GM18907 (cell line): ENCODE results near the gene AHCYL1.

ENCODE experiments used
- ATAC-seq: cut with Tn5 transposase; IDR thresholded peaks from one replicate; pipeline ENCODE4 v1.9.1; 2021; ENCODE audit warnings: mild to moderate bottlenecking, moderate library complexity; ENCODE audit not compliant: unreplicated experiment

Gene AHCYL1

DNA sequence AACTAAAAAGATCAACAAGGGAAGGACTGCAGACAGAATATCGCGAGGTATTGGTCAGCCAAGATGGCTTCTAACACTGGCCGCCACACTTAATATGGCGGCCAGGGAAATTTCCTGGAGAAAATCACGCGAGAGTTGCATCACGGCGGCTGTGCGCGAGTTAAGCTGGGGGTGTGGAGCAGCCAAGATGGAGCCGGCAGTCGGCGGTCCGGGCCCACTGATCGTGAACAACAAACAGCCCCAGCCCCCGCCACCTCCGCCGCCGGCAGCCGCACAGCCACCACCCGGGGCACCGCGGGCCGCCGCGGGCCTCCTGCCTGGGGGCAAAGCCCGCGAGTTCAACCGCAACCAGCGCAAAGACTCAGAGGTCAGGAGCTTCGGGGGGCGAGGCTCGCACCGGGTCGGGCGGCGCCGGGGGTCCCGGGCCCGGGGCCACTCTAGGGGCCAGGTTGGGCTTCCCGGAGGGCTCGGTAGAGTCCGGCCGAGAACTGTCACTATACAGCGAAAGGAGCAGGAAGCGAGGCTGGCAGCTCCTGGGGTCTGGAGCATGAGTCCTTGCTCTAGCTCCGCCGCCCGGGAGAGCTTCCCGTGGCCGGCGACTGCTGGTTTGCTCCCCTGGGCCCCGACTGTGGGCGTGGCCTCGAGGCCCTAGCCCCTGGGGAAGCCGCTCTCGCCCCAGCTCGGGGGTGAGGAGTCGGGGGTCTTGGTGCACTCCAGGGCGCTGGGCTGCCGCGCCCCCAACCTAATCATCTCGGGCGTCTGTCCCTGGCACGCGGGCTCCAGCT lies 50.1 kb downstream of the AHCYL1 start, which contains the start of gene STRIP1:
STRIP1 (plus strand) TSS at position 174 of the 785 bp plus-strand sequence; CDS start at position 188, 14 bp downstream.
- ATAC-seq, result peak; percentile 91

DNA sequence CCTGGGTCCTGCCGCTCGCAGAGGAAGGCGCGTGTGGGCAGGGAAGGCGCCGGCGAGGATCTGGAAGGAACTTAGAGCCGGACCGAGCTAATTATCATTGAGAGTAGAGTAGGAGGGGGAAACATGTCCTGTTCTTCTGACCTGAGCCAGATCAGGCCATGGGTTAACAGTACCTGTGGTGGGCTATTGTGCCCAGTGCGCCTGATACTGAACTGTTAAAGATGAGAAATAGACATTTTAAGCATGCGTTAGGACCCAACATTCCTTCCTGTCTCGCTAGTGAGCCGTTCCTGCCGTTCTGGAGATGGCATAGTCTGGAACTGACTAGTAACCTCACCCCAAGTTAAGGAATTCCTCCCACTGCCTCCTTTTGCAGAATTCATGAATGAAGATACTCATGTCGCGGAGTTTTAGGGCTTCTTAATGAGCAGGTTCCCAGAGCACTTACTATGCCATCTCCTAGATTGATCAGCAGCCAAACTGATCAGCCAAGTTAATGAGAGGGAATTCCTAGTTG lies 50.7 kb downstream of the AHCYL1 start:
- ATAC-seq, result peak; percentile 23

DNA sequence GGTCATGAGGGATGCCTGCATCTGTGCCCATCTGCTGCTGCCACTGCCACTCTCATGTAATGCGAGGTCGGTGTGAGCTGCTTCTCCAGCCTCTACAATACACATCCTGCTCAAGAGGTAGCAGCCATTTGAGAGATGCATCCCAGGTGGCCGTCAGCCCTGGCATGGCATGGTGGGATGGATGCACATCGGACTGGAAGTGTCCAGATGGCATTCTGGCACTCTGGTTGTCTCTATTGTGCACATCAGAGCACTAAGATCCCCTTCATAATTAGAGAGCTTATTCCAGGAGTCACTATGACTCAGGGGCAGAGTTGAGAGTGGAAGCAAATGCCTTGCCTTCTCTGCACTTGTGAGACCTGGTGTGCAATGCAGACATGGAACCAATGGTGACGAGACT lies 53.7 kb downstream of the AHCYL1 start:
- no peak for ATAC-seq

DNA sequence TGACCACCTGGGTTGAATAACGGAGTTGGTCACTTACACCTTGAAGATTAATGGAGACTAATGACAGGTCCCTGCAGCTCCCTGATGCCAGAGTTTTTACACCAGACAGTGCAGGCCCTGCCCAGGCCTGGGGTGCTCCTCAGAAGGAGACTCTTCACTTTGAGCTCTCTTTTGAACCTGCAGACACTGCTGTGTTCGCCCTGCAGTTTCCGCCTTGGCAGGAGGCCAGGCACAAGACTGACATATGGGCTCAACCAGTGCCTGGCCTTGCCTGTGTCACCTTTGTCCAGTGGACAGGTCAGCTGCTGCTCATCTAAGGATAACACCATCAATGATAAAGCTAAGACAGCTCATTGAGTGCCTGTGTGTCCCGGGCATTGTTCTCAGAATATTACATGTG lies 55.1 kb downstream of the AHCYL1 start:
- no peak for ATAC-seq

DNA sequence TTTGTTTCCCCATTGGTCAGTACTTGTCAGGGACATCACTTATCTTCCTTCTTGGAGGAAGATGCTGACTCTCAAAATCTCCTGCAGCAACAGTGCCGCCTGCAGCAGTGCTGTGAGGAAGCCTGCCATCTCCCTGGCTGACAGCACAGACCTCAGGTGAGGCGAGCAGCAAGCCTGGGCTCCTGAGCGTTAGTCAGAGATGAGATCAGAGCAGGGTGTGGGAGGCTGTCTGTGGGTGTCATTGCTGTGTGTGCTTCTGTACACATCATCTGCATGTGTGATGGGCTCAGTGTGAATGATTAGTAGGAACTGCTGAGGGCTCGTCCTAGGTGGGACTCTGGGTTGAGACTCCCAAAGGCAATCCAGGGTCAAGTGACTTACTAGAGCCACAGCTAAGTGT lies 56.0 kb downstream of the AHCYL1 start:
- no peak for ATAC-seq

DNA sequence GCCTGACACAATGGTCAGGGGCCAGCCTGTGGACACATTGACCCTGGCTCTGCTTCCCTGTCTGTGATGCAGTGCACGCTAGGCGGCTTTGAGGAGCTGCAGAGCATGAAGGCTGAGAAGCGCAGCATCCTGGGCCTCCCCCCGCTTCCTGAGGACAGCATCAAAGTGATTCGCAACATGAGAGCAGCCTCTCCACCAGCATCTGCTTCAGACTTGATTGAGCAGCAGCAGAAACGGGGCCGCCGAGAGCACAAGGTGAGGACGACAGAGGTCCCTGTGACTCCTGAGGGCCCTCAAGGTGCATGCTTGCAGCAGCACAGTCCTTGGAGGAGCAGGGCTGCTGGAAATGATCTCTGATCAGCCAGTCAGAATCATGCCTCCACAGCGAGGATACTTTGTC lies 58.5 kb downstream of the AHCYL1 start:
- ATAC-seq, result no peak

DNA sequence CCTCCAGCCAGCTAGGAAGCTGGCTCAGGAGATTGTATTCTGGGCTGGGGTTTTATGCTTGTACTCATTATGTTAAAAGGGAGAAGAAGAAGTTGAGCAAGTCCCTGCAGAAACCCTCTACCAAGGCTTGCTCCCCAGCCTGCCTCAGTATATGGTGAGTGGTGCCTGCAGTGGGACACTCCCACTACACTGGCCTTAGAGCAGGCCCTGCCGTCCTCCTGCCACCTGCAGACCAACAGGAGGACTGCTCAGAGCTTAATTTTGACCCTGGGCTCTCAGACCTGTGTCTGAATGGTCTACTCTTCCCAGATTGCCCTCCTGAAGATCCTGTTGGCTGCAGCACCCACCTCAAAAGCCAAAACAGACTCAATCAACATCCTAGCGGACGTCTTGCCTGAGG lies 62.9 kb downstream of the AHCYL1 start:
- no peak for ATAC-seq

DNA sequence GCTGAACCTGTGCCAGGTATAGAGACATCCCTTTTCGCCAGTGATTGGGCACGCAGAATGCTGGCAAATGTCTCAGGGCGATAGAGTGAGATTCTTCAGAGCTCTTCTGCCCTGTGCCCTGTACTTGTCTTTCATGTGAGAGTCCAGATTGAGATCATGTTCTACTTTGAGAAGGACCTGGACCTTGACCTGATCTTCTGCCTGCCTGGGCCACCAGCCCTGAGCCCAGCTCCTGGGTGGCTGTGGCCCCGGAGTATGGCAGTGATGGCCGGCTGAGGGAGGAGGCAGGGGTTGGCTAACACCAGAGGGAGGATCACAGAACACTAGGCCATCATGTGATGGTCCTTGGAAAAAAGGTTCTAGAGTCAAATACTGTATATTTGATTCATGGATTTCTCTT lies 63.7 kb downstream of the AHCYL1 start:
- ATAC-seq, result no peak

DNA sequence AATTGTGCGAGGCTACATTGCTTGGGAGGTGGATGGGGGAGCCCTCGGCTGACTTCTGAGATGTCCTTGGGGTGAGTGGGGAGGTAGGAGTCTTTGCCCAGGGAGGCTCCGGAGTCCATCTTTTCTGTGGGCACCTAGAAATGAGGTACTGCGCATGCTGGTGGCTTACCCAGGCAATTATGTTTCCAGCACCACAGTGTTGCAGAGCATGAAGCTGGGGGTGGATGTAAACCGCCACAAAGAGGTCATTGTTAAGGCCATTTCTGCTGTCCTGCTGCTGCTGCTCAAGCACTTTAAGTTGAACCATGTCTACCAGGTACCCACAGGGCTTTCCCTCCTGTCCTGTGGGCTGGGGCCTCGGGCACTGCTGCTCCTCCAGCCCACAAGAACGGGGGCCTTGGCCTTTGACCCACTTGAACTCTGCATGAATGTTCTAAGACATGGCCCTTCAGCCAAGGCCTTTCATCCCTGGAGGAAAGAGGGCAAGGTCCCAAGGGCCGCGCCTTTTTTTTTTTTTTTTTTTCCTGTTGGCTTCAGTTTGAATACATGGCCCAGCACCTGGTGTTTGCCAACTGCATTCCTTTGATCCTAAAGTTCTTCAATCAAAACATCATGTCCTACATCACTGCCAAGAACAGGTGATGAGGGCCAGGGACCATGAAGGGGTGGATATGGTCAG lies 64.5 kb downstream of the AHCYL1 start:
- ATAC-seq, result no peak

DNA sequence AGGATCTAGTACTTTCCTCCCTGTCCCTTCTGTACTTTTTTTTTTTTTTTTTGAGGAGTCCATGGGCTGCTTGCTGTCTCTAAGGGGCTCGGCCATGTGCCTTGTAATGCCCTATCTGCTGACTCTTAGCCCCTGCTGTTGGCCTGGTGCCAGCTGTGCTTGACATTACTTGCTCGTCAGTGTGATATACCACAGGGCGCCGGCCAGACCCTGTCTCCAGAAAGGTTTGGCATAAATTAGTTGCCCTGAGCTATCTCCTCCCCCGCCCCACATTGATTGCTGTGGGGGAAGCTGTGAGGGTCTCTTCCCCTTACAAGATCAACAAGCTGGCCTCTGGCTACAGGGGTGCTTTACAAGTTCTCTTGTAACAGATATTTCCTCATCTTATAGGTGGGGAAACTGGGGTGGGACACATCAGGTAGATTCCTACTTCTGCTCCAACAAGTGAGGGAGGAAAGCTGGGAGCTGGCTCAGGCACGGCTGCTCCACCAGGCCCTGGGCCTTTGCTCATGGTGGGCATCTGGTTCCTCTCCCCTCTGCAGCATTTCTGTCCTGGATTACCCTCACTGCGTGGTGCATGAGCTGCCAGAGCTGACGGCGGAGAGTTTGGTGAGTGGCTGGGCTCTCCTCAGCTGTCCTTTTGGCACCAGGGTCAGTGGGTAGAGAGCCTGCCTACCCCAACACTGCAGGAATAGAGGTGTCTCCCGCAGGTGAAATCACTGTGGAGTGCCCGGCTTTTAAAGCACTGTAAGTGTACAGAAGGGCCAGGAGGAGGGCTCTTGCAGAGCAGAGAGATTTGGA lies 65.4 kb downstream of the AHCYL1 start:
- ATAC-seq, result no peak

DNA sequence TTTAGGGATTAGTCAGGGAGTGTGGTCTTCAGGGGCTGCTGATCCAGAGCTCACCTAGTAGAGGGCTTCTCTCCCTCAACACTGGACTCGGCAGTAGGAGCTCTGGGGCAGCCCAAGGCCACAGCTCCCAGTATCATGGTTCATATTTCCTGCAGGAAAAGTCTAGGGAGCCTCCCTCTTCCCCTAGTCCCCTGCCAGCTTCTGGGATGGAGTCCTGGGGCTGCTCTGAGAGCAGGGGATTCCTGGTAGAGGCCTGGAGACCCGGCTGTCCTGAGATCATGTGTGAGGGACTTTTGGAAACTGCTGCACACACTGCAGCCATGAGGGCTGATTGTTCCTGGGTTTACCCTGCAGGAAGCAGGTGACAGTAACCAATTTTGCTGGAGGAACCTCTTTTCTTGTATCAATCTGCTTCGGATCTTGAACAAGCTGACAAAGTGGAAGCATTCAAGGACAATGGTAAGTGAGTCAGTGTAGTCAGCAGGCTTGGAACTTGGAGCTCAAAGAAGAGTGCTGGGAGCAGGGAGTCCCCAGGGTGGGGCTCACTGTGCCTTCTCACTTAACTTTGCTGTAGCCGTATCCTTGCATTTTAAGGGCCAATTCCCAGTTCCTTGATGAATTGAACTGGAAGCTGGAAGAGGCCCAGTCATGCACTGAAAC lies 66.2 kb downstream of the AHCYL1 start:
- no peak for ATAC-seq

DNA sequence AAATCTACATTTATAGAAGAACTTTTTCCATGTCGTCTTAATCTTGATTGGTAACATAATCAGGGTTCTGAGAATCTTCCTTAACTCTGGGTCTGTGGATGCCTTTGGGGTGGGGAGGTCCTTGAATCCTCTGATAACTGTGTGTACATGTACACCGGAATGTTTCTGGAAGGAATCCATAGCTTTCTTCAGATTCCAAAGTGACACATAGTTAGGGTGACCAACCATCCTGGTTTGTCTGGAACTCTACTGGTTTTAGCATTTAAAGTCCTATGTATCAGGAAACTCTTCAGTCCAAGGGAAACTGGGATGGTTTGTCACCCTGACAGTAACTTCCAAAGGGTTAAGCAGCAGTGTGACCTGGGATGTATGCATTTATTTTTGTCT lies 66.7 kb downstream of the AHCYL1 start:
- ATAC-seq, result no peak

DNA sequence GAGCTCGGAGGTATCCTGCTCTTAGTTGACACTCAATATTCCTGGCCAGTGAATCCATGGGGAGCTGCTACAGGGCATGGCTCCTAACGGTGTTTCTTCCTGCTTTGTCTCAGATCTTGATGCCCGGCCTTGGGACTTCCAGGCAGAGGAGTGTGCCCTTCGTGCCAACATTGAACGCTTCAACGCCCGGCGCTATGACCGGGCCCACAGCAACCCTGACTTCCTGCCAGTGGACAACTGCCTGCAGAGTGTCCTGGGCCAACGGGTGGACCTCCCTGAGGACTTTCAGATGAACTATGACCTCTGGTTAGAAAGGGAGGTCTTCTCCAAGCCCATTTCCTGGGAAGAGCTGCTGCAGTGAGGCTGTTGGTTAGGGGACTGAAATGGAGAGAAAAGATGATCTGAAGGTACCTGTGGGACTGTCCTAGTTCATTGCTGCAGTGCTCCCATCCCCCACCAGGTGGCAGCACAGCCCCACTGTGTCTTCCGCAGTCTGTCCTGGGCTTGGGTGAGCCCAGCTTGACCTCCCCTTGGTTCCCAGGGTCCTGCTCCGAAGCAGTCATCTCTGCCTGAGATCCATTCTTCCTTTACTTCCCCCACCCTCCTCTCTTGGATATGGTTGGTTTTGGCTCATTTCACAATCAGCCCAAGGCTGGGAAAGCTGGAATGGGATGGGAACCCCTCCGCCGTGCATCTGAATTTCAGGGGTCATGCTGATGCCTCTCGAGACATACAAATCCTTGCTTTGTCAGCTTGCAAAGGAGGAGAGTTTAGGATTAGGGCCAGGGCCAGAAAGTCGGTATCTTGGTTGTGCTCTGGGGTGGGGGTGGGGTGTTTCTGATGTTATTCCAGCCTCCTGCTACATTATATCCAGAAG lies 69.2 kb downstream of the AHCYL1 start:
- no peak for ATAC-seq

DNA sequence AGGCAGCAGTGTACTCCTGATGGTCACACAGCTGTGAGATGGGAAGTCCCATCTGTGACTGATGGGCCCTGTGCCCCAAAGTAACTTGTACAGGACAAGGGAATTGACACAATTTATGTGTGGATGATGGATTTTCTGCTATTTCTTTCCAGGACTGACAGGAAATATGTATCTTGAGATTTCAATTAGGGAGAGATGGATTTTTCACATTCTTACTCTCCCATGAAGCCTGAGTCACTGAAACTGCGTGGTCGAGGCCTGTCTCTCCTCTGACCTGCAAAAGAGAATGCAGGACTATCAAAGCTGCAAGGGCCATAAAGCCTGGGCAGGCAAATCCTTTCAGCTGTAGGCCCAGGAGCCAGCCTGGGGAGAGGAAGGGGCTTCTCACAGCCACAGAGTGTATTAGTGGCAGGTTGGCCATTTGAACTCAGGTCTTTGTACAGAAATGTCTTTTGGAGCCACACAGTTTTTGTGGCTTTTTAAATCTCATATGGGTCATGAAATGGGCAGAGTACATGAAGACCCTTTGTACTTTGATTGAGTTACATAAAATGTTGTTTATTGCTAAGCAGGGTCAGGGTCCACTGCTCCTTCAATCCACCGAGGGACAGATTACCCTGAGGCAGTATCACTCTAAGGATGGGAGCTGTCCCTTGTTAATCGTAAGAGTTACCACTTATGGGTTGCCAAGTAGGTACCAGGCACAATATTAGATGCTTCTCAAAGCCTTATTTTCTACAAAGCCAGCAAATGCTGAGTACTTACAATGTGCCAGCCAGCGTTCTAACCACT lies 71.1 kb downstream of the AHCYL1 start:
- no peak for ATAC-seq

DNA sequence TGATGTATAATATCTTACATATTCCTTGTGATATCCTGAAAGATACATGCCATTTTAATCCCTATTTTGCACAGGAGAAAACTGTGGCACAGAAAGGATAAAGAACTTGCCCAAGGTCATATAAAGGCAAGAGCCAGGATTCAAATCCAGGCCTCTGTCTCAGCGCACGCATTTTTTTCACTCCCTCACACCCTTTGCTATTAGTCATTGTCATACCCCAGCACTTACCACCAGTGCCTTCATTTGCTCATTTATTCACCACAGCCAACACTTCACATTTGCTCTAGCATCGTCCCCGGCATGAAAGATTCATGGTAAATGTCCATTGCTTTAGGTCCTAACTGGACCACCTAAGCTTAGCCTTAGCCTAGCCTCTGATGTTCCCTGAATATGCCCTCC lies 71.7 kb downstream of the AHCYL1 start:
- ATAC-seq, result no peak

DNA sequence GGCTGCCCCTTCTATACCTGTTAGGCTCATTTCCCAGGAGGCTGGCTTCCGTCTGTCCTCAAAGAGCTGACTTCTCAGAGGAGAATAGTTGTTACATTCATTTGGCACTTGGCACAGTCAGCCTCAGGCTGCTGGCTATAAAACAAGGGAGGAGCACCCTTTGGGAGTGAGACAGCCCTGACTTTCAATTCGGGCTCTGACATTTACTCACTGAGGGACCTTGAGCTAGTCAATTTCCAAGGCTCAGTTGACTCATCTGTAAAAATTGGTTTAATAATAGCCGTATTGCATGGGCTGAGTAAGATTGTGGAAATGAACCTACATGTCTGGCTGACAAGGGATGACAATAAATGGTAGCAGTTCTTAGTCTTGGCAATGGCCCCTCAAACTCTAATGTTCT lies 72.2 kb downstream of the AHCYL1 start:
- ATAC-seq, result no peak

DNA sequence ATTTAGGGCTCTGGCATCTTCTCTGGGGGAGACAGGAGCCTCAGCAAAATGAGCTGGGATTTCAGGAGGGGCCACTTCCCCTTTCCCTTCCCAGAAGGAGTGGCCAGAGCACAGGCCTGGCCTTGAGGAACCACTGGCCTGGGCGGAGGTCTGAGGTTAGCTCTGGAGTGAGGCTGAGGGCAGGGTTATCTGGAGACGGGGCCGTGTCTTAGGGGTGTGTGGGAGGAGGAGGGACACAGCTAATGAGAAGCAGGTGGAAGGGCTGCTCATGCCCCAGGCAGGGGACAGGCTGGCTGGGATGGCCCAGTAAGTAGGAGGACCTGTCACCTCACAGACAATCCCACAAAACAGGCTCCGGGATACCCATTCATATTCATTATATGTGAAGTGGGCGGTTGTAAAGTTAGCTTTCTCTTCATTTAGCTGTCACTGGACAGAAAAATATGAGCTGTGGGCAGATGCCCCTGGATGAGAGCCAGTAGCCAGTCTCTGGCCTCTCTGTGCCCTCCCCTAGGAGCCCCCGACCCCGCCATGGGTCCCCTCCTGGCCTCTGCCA lies 73.5 kb downstream of the AHCYL1 start:
- no peak for ATAC-seq

DNA sequence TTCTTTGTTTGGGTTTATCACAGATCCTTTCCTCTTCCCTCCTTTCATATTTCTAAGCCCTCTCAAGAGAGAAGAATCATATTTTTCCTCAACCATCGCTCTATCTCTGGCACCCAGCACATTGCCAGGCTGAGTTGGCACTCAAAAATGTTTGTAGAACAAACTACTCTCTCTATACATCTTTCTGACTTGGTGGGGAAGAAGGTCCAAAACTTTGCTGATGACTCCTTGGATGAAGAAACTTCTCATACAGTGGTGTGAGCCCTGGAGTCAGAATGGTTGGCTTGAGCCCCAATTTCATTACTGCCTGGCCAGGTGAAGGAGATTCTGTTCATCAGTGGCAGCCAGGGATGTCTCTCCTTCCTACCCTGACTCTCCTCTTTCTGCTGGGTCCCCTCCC lies 74.0 kb downstream of the AHCYL1 start:
- ATAC-seq, result no peak
